Measurements from ENCODE around the gene ZBTB47. TPM values are rescaled to one million over a fixed set of nuclear protein-coding genes. Genes with fewer than 3 reads are reported as not detected.

Gene ZBTB47
- total RNA-seq, 1 donor from 2014 or later: 4.4 TPM

DNA sequence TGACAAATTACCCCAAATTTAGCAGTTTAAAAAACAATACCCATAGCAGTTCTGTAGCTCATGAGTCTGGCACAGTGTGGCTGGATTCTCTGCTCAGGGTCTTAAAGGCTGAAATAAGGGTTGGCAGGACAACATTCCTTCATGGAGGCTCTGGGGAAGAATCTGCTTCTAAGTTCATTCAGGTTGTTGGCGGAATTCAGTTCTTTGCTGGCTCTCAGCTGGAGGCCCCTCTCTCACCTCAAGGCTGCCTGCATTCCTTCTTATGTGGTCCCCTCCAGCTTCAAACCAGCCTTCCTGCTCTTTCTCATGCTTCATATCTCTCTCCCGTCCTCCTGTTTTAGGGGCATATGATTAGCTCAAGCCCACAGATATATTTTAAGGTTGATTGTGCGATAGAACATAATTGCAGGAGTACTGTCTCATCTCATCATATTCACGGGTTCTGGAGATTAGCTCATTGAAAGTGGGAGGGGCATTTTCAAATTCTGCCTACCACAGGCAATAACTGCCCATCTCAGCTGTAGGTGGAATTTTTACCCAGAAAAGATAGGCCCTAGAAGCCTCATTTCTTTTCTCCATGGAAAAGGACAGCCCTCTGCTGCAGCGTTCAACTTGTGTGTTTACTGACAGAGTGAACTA is 5.6 kb upstream of the ZBTB47 start:
- no peak overlapping the region for H3K27ac ChIP-seq

DNA sequence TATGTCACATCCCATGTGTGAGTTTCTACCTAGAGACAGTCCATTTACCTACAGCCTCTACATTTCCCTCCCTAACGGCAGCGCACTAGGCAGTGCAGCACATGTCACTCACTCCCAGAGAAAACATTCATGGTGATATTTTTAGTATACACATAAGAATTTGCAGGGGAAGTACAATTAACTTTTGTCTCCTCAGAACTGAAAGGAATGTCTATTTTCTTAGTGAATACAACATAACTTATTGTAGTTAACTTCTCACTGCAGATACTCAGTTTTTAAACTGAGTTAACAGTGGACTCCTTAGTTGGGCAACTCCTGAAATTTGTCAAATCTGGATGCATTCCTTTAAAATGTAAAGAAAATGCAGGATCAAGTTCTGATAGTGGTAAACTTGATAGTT is 4.5 kb upstream of the ZBTB47 start:
- H2AFZ ChIP-seq (replicated peaks): no peak overlapping the region
- Mint-ChIP-seq H3K27ac (no peak overlapping the region), H3K27me3 (ENCODE audit: insufficient read depth, low read depth) (peaks cover 5% of the 10 kb centered on the region), H3K36me3 (peaks cover 36% of the 10 kb centered on the region), H3K9me3 (no peaks in the 10 kb centered on the region), H3K4me3 (no peak overlapping the region), H3K4me1 (peaks cover 32% of the 10 kb centered on the region)
- no peak overlapping the region for H3K9ac ChIP-seq
- TF ChIP-seq, protein P1, sequence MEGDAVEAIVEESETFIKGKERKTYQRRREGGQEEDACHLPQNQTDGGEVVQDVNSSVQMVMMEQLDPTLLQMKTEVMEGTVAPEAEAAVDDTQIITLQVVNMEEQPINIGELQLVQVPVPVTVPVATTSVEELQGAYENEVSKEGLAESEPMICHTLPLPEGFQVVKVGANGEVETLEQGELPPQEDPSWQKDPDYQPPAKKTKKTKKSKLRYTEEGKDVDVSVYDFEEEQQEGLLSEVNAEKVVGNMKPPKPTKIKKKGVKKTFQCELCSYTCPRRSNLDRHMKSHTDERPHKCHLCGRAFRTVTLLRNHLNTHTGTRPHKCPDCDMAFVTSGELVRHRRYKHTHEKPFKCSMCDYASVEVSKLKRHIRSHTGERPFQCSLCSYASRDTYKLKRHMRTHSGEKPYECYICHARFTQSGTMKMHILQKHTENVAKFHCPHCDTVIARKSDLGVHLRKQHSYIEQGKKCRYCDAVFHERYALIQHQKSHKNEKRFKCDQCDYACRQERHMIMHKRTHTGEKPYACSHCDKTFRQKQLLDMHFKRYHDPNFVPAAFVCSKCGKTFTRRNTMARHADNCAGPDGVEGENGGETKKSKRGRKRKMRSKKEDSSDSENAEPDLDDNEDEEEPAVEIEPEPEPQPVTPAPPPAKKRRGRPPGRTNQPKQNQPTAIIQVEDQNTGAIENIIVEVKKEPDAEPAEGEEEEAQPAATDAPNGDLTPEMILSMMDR (IDR thresholded peaks at IDR 0.05): no peak
- TF ChIP-seq EZH2 (IDR thresholded peaks at IDR 0.05): no peak
- TF ChIP-seq EZH2phosphoT487 (IDR thresholded peaks at IDR 0.05): no peak
- no peaks in the 10 kb centered on the region for H3K79me2 ChIP-seq (ENCODE audit: low read depth)
- no peak overlapping the region for H3K4me3 ChIP-seq
- peaks cover 19% of the 10 kb centered on the region for H4K20me1 ChIP-seq (ENCODE audit: low read depth)
- DNase-seq (ENCODE audit: low spot score): no peak
- H3K4me1 ChIP-seq: peaks cover 18% of the 10 kb centered on the region
- H3F3A ChIP-seq (ENCODE audit: low read depth): peaks cover 26% of the 10 kb centered on the region
- peaks cover 6% of the 10 kb centered on the region for H3K36me3 ChIP-seq
- H3K27me3 ChIP-seq: no peaks in the 10 kb centered on the region
- H3K4me2 ChIP-seq: no peak overlapping the region
- no peak overlapping the region for H3K27ac ChIP-seq
- H3K9me3 ChIP-seq (ENCODE audit: low read depth): no peaks in the 10 kb centered on the region

More for the DNA sequence above, 5.6 kb upstream of the ZBTB47 start:
- Mint-ChIP-seq H3K4me3 (no peak overlapping the region), H3K36me3 (peaks cover 39% of the 10 kb centered on the region), H3K9me3 (no peaks in the 10 kb centered on the region), H3K27me3 (ENCODE audit: insufficient read depth, low read depth) (peaks cover 5% of the 10 kb centered on the region), H3K4me1 (peaks cover 27% of the 10 kb centered on the region), H3K27ac (peak overlapping the region; percentile 40)
- no peak overlapping the region for H2AFZ ChIP-seq (replicated peaks)
- H3K4me2 ChIP-seq: no peak overlapping the region
- peaks cover 26% of the 10 kb centered on the region for H3F3A ChIP-seq (ENCODE audit: low read depth)
- peaks cover 19% of the 10 kb centered on the region for H4K20me1 ChIP-seq (ENCODE audit: low read depth)
- peaks cover 8% of the 10 kb centered on the region for H3K4me1 ChIP-seq
- no peaks in the 10 kb centered on the region for H3K79me2 ChIP-seq (ENCODE audit: low read depth)
- H3K9me3 ChIP-seq (ENCODE audit: low read depth): no peaks in the 10 kb centered on the region
- peak; percentile 49 for DNase-seq (ENCODE audit: low spot score)
- H3K36me3 ChIP-seq: peaks cover 12% of the 10 kb centered on the region
- H3K9ac ChIP-seq: no peak overlapping the region
- no peak for TF ChIP-seq EZH2 (IDR thresholded peaks at IDR 0.05)
- TF ChIP-seq, protein P1 (IDR thresholded peaks at IDR 0.05): no peak
- TF ChIP-seq EZH2phosphoT487 (IDR thresholded peaks at IDR 0.05): no peak
- no peak overlapping the region for H3K4me3 ChIP-seq
- H3K27me3 ChIP-seq: no peaks in the 10 kb centered on the region

DNA sequence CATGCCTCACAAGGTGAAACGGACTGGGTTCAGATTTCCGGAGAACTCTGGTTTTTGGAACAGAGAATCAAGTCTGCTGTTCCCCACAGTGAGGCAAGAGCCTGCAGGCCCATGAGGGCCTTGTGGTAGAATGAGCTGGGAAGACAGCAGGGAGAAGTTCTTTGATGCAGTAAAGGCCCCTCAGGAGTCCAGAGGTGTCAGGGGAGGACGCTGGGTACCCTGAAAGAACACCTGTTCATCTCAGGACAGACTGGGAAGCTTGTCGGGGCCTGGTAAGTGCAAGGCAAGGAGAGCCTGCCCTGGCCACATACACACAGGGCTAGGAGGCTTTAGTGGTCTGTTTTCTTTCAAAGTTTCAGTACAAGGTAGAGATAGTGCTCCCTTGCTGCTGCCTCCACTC is 3.7 kb upstream of the ZBTB47 start:
- Mint-ChIP-seq H3K9me3 (no peaks in the 10 kb centered on the region), H3K36me3 (peaks cover 31% of the 10 kb centered on the region), H3K4me1 (peaks cover 32% of the 10 kb centered on the region), H3K27me3 (ENCODE audit: insufficient read depth, low read depth) (peaks cover 5% of the 10 kb centered on the region), H3K4me3 (no peak overlapping the region), H3K27ac (no peak overlapping the region)
- Histone ChIP-seq H3K27me3 (no peaks in the 10 kb centered on the region), H3K4me2 (no peak overlapping the region), H2AFZ (replicated peaks) (no peak overlapping the region), H4K20me1 (ENCODE audit: low read depth) (peaks cover 19% of the 10 kb centered on the region), H3K4me1 (peaks cover 18% of the 10 kb centered on the region), H3K4me3 (no peak overlapping the region), H3K36me3 (peaks cover 6% of the 10 kb centered on the region), H3K79me2 (ENCODE audit: low read depth) (no peaks in the 10 kb centered on the region), H3K9me3 (ENCODE audit: low read depth) (no peaks in the 10 kb centered on the region), H3F3A (ENCODE audit: low read depth) (peaks cover 23% of the 10 kb centered on the region), H3K9ac (no peak overlapping the region), H3K27ac (no peak overlapping the region)
- no peak for DNase-seq (ENCODE audit: low spot score)
- TF ChIP-seq, protein P1 (IDR thresholded peaks at IDR 0.05): no peak
- no peak for TF ChIP-seq EZH2 (IDR thresholded peaks at IDR 0.05)
- no peak for TF ChIP-seq EZH2phosphoT487 (IDR thresholded peaks at IDR 0.05)

All from neural progenitor cell (in vitro differentiated cells).